Inflammatory macrophage treated with lipopolysaccharide for 4 hours (primary cell): ENCODE measurements around the gene CLNK.

Source experiments
- DNase-seq: peaks from one replicate; pipeline ENCODE4 v3.0.0-alpha.2; 2020

CLNK gene, protein sequence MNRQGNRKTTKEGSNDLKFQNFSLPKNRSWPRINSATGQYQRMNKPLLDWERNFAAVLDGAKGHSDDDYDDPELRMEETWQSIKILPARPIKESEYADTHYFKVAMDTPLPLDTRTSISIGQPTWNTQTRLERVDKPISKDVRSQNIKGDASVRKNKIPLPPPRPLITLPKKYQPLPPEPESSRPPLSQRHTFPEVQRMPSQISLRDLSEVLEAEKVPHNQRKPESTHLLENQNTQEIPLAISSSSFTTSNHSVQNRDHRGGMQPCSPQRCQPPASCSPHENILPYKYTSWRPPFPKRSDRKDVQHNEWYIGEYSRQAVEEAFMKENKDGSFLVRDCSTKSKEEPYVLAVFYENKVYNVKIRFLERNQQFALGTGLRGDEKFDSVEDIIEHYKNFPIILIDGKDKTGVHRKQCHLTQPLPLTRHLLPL

DNA sequence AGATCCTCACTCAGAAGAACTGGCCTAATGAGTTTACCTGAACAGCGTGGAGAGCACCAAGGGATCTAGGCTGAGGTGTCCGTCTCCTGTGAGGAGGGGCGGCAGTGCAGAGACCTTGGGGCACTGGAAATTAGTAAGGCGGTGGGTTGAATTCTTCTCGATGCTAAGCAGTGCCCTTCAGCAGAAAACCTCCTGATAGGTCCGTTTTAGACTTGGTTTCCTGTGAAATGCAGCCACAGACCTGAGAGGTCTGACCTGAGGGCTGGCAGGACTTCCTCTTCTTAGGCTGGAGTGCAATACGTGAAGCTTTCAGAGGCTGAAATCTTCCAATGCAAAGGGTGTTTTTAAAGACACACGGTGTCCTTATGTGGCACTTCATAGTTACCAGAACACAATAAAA is at the start of gene CLNK:
CLNK (minus strand) TSS at position 138 of the 400 bp plus-strand sequence. CDS start 16,899 bp downstream, outside the sequence.
- no peak for DNase-seq

- DNase-seq = no peak
These were observed 49.0 kb upstream of the CLNK start for GRCh38 chr4:10733481-10734062.

DNA sequence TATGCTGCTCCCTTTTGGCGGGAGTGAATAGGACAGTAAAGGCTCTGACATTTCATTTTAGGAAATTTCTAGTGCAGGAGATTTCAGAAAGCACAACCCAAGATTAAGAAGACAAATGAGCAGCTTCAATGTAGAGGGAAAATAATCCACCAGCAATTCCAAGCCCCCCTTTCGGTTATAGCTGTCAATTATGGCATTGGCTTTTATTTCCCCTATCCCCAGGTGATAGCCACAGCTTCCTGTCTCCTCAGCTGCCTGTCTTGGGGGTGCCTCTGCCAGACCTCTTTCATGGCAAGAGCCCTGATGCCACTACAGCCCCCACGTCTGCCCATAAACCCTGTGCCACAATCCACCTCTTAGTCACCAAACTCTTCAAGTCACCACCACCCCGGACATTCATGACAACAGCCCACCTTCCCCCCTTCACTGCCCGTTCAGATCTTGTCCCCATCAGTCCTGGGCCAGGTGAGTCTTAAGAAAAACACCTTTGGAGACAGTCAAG is 48.4 kb upstream of the CLNK start:
- no peak for DNase-seq

DNA sequence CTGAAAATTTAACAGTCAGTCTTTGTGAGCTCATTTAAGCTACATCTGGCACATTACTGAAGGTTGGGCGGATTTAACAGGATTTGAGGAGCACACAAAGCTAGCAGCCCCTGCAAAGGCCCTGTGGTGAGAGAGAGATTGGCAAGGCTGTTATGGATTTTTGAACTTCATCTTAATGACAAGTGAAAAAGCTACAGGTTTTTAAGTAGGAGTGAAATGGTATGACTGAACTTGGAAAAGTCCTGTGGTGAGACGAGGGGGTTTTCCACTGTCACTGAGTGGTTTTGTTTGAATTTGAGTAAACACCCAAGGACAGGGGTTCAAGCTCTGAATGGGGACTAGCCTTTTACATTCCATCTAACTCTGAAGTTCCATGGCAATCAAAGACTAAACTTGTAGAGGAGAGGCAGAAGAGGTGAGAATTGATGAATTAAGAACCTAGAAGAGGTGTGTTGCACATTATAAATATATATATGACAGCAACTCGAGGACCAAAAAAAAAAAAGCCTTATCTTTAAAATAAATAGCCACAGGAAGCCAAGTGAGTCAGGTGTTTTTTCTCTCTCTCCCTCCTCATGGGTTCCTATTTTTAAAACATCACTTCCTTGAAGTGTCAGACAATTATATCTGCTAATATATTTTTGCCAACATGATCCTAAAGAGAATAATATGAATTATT is 47.8 kb upstream of the CLNK start:
- no peak for DNase-seq

DNA sequence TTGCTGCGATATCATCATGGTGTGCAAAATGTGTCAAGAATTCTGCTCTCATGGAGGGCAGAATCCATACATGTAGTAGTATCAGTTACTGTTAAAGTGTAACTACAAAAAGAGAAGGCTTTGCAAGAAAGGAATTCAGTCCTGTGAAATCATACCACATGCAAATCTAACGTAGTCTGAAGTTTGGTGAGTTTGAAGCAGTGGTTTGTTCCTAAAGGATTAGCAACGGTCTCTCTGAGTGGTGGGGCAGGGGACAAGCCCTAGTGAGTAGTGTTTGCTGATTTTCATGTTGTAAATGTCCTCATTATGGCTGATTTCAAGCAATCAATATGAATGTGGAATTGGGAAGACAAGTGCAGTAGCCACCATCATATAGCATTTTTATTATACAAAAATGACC is 47.1 kb upstream of the CLNK start:
- no peak for DNase-seq

GRCh38 chr4:10731162-10731561 is 46.6 kb upstream of the CLNK start:
- DNase-seq = no peak

- DNase-seq = no peak
These were observed 46.0 kb upstream of the CLNK start for GRCh38 chr4:10730590-10730989.

GRCh38 chr4:10730019-10730418 is 45.5 kb upstream of the CLNK start:
- no peak for DNase-seq

GRCh38 chr4:10729366-10729765 is 44.8 kb upstream of the CLNK start:
- peak; percentile 2 for DNase-seq

DNA sequence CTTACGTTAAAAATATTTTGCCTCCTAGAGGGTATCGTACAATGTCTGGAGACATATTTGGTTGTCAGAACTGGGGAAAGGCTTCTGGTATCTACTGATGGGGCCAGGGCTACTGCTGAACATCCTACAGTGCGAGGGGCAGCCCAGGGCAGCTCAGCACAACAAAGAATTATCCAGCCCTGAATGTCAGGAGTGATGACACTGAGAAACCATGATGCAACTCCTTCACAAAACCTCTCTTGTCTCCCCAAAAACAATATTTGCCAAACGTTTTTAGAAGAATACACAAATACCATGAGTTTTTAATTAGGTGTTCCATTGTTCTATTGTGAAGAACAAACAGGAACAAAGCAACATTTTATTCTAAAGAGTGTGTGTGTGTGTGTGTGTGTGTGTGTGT is 43.4 kb upstream of the CLNK start:
- DNase-seq = no peak

DNA sequence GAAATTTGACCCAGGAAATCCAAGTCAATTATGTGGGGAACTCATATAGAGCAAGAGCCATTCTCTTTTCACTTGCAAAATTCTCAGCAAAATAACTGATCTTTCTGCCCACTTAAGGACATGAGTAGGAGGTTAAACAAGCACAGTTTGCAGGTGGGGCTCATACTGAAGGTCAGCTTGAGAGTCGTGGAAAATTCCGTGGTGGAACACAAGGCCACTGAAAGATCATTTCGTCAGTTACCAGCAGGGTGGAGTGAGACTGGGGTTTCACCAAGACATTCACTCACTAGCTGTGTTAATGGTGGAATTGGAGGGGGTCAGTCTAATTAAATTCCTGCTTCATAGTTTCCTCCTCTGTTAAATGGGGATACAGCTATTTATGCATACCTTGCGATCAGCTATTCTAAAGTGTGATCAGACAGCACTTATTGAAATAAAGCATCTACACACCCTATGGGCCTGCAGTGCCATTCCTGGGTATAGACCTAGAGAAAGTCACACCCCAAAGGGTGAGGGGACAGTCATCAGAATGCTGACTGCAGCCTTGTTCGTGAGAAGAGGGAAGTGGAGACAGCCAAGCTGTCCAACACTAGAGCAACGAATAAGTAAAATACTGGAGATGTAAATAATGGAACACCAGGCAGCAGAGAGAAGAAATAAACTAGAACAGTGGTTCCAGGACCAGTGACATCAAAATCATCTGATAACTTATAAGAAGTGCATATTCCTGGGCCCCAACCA is 42.7 kb upstream of the CLNK start:
- no peak for DNase-seq

DNA sequence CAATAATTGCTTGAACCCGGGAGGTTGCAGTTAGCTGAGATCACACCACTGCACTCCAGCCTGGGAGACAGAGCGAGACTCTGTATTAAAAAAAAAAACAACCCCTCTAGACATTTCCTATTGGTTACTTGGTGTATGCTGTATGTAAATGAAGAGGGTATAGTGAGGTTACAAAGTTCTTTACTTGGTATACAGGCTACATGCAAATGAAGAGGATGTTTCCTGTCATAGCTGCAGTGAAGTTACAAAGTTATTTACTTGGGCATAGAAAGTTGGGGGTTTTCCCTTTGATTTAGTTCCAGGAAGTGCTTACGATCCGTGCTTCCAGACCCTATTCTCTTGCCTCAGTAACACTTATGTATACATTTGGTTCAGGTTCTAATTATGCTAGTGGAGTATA is 38.4 kb upstream of the CLNK start:
- DNase-seq = no peak

GRCh38 chr4:10721616-10722015 is 37.0 kb upstream of the CLNK start:
- no peak for DNase-seq

DNA sequence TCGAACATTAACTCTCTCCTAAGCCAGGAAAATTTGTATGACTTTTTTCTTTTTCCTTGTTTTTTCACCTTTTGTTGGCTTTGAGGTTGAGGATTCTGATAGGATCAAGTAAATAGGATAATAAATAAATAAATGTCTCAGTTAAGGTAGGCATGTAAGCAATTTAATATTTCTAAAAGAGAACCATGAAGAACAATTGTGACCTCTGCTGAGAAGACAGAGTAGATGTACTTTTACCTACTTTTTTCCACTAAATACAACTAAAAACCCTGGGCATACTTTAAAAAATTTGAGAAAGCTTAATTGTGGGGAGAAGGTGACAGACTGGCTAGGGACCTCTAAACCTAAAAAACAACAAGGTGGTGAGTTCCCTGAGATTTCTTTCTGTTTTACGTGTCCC is 31.6 kb upstream of the CLNK start:
- no peak for DNase-seq

DNA sequence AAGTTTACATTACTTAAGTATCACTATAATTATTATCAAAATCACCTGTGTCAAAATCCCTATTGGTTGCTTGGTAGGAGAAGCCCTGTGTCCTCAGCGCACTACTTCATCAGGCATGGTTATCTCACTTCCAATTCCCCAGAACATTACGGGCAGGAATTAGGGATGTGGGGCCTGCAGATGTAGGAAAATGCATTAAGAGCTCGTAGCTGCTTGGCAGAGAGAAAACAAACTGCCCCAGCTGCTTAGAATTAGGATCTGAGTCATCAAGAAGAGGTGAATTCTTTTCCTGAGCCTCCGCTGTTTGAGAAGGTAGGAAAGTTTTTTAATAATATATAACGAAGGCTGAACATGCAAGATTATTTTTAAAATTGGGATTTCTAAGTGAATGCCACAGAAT is 31.1 kb upstream of the CLNK start:
- DNase-seq = no peak

GRCh38 chr4:10715135-10715534 is 30.6 kb upstream of the CLNK start:
- no peak for DNase-seq

- no peak for DNase-seq
These were observed 29.0 kb upstream of the CLNK start for GRCh38 chr4:10713591-10713990.

- no peak for DNase-seq
These were observed 21.7 kb upstream of the CLNK start for GRCh38 chr4:10706236-10706635.

GRCh38 chr4:10704430-10704810 is 19.9 kb upstream of the CLNK start:
- no peak for DNase-seq

- peak; percentile 6 for DNase-seq
These were observed 19.3 kb upstream of the CLNK start for GRCh38 chr4:10703766-10704429.

GRCh38 chr4:10703156-10703555 is 18.6 kb upstream of the CLNK start:
- no peak for DNase-seq

GRCh38 chr4:10701702-10702460 is 17.3 kb upstream of the CLNK start:
- DNase-seq = no peak
